Heart left ventricle (tissue), 13 donors: ENCODE results near the gene CD28.

Experiments used
- CTCF ChIP-seq, 12 donors: fragments of 200-600 bp; sonication (generic) in 4 of 12; IDR thresholded peaks; one replicate each; pipeline versions ENCODE4 v1.5.0 to v1.8.0; 2018 to 2022; ENCODE audit warnings: antibody characterized with exemption in 12 of 12, mild to moderate bottlenecking in 5 of 12
- POLR2A ChIP-seq, 2 donors: fragments of 450-650 bp; IDR thresholded peaks; one replicate each; pipeline ENCODE4 v1.6.1; 2017; ENCODE audit warnings: antibody characterized with exemption in 2 of 2, mild to moderate bottlenecking in 2 of 2, moderate library complexity in 2 of 2
- donor health status: ischemic (EF 13 %, LVEDD 7.1; RV severe dilation, severe dysfunction).
- donor health status: DM: no; HTN: yes; CAD: no.
- donor health status: DM: no; HTN: no; CAD: no.
- donor health status: ischemic (EF 25% LVEDD 6.9; RV normal size, moderate dysfunction).
- donor health status: ischemic (EF 25% LVEDD 5.7; RV mildly dilated, moderate dysfunction).
- donor health status: ischemic (EF 35%, LVEDD 5.7; RV mildly dilated, moderate dysfunction).
- donor health status: nonischemic (EF 11% LVEDD 7.7; RV severe dilation, severe dysfunction).
- donor health status: DM: yes; HTN: yes; CAD: no.
- donor health status: PGD.
- donor health status: ischemic (EF 29% LVEDD 5.4; RV normal size, mild dysfunction).
- donor health status: nonischemic (EF 23%, LVEDD 6.1; RV moderate dilation, normal function).

- TF ChIP-seq CTCF (IDR thresholded peaks at IDR 0.05) (no peak), POLR2A (IDR thresholded peaks at IDR 0.05) (no peak)
Measured at GRCh38 chr2:203691149-203691548, 15.3 kb upstream of the CD28 start.
